MV-4-11 (cell line): ENCODE measurements around the gene LRMDA.

ENCODE experiments used
- DNase-seq: peaks from one replicate; lab custom pipeline; 2025; lab: John Stamatoyannopoulos, UW

LRMDA gene

DNA sequence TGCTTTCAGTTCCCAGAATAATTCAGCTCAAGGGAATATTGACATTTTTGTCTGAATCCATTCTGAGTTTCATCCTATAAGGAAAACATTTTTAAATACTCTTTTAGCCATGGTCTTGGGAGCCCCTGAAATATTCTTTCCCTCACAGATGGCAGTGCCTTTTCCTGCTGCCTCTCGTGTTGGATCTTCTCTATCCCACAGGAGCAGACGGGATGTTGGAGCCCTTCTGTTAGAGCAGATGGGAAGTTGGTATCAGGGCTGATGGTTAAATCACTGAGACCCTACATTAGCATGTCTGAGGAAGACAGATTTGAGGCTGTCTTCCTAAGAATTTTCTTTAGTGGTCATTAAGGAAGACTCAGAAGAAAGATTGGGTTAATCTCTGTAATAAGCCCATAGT lies 737.8 kb downstream of the LRMDA start:
- DNase-seq = no peak

DNA sequence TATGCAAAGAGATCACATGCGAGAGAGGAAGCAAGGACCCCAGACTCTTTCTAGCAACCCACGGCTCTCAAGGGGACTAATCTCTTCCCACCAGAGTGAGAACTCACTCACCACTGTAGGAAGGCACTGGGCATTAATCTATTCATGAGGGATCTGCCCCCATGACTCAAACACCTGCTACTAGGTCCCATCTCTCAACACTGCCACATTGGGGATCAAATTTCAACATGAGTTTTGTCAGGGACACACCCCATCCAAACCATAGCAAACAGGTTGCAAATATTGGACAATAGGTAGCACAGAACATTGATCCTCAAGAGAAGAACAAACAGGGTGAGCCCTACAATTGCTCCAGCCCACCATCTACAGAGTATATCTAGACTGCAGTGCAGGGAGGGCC lies 740.6 kb downstream of the LRMDA start:
- DNase-seq = no peak

DNA sequence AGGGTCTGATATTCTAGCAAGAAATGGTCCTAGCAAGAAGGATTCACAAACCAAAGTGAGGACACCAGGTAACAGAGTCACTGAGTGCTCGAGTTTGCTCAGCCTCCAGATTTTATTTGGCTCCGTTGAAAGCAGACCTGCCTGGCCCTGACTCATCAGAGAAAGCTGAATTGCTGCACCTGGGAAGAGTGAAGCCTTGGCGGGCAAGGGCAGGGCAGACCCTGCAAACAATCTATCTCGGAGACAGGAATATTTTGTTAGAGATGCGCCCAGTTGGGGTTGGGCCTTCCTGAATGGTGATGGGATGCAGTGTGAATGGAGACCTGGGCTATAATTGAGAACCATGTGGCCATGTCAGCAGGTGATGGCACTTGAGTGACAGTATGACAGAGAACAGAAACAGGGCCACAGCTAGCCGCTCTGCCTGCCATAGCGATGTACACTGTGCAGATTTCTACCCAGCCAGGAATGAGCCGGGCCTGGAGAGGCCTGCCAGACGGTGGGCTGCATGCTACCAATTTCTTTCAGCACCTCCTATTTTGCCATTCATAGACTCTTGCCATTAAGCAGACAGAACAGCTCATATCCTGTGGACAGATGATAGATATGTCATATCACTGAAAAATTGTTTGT lies 744.2 kb downstream of the LRMDA start:
- DNase-seq = no peak

GRCh38 chr10:76176166-76176550 lies 744.7 kb downstream of the LRMDA start:
- no peak for DNase-seq

DNA sequence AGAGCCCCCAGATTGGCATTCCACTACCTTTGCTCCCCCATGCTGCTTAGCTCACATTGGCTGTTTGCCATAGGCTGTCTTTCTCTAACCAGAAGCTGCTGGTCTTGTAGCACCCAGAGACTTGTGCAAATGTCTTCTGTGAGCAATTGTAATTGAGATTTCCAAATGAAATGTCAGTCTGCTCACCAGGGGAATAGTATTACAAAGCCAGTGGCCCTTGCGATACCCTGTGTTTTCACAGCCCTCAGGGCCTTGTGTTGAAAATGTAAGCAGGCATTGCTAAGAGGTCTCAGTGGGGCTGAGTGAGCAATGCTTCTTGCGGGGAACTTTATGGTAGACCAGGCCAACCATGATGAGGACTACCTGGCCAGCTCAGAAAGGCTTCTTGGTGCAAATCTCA lies 746.5 kb downstream of the LRMDA start:
- no peak for DNase-seq

GRCh38 chr10:76178532-76179292 lies 747.3 kb downstream of the LRMDA start:
- DNase-seq = no peak

- no peak for DNase-seq
Measured at GRCh38 chr10:76179806-76180205, 748.4 kb downstream of the LRMDA start.

- no peak for DNase-seq
Measured at GRCh38 chr10:76184647-76185046, 753.2 kb downstream of the LRMDA start.

- no peak for DNase-seq
Measured at GRCh38 chr10:76185471-76186301, 754.3 kb downstream of the LRMDA start.

- no peak for DNase-seq
Measured at GRCh38 chr10:76188216-76188615, 756.8 kb downstream of the LRMDA start.

- no peak for DNase-seq
Measured at GRCh38 chr10:76190634-76191270, 759.3 kb downstream of the LRMDA start.

GRCh38 chr10:76191336-76191735 lies 759.9 kb downstream of the LRMDA start:
- no peak for DNase-seq

DNA sequence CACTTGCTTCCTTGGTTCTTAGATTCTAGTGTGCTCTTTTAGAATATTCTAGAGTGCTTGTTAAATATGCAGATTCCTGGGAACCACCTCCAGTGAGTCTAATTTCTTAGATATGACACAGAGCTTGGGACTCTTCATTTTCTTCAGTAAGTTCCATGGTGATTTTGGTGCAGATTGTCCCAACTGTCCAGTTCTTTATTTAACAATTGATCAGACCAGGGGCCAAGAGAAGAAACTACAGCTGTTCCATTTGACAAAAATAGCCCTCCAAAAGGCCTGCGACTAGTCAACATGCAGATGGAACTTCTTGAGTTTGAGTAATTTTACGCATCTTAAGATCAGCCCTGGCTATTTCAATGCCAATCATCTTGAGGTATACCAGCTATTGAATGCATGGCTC lies 760.7 kb downstream of the LRMDA start:
- DNase-seq = no peak

DNA sequence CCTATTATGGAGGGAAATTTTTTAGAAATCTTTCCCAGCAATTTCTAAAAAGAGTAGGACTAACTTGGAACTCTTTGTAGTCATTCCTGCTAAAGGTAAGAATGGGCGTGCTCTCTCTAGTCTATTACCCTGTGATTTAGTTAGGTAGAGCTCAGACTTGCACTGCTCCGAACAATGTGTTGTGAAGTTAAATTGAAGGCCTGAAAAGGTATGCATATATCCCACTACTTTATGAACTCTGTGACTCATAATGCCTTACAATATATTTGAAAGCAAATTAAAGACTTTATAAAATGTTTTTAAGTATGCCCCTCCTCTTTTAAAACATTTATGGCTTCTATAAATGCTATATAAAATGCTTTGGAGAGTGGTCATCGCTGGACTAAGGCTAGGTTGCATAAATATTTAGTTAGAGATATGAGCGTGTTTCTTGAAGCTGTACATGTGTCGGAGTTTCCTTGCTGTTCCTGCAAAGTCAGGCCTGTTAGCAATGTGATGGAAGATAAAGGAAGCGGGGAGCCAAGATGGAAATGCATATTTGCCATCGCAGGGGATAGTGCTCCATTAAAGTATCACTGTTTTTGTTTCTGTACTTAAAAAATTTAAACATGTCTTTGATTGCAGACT lies 761.4 kb downstream of the LRMDA start:
- no peak for DNase-seq

DNA sequence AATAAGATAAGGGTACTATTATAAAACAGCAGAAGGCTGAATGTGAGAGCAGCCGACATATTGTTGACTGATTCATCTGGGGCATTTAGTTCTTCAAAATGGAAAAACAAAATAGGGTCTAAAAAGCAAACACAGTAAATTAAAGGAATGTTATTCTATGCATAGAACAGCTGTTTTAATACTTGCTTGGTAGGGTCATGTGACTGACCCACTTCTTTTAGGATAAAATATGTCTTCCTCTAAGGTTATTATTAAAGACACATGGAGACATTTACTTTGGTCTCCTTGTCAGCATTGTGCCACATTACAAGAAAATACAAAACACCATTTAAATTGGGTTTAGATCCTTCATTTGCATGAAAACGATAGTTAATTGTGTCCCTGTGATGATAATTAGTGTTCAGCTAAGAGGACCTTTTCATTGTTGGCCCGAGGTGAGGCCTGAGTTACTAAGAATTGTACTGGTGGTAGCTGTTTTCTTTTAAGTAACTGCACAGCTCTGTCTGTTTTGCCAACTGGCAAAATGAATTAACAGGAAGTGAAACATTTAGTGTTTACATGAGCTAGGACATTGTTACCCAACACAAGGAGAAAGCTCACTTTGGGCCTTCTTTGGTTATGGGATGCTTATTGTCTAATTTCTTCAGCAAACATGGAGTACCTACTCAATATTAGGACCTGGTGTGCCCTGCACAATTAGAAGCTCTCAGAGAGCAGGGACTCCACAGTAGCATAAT lies 764.4 kb downstream of the LRMDA start:
- DNase-seq = peak; percentile 86

DNA sequence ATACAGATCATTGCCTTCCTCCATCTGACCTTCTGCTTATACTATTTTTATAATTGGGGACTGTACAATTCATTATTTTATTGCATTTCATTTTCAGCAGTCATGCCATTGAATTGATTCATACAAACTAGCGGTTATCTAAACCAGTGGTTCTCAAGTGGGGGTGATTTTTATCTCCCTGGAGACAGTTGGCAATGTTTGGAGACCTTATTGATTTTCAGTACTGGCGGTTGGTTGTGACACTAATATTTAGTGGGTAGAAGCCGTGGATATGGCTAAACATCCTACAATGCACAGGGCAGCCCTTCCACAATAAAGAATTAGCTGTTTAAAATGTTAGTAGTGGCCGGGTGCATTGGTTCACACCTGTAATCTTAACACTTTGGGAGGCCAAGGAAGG lies 765.9 kb downstream of the LRMDA start:
- DNase-seq = no peak

DNA sequence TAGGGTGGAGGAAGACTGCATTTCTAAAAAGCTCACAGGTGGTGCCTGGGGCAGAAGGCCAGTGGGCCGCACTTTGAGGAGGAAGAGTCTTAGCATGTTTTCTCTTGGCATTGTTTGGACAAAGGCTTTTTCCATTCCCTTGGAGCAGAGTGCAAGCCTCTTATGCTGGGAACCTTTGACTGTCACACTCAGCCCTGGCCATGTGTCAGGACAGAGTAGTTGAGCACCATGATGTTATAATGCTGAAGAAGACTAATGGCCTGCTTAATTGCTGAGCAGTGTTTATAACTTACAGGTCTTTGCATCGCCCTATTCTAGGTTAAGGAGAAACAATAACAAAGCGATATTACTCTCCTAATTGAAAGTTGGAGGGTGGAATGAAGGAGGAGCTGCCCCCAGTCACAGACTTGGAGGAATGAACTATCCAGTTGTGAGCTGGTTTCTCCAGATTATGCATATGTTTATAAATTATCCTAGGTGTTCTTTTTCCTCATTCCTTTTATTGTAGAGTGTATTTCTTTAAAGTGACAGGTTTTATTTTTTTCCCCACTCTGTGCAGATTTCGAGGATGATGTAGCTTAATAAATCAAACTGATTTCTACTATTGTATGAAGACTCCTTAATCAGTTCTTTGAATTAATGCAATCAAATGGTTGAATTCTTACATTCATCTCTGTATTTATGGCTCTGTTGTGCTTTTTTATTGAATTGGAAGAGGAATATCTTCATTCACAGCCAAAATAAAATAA lies 767.0 kb downstream of the LRMDA start:
- DNase-seq = no peak

DNA sequence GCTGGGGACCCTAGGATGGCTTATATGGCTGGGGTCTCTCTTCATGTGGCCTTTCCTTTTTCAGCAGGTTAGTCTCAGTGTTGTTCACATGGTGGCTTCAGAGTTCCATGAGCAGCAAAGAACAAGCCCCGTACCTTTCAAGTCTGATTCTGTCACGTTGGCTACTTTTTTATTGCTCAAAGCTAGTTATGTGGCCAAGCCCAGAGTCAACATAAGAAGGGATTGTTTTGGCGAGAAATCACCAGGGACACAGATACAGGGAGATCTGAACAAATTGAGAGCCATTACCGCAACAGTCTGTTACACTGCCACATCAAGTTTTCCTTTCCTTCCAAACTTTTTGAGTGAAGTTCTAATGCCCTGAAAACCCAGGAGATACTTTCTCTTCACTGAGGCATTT lies 770.5 kb downstream of the LRMDA start:
- no peak for DNase-seq

- no peak for DNase-seq
Measured at GRCh38 chr10:76202777-76203176, 771.4 kb downstream of the LRMDA start.

- no peak for DNase-seq
Measured at GRCh38 chr10:76205361-76205760, 773.9 kb downstream of the LRMDA start.
